LNCaP clone FGC (cell line): ENCODE data around the gene A2M.

Experiments
- DNase-seq: peaks from one replicate; pipeline ENCODE4 v3.0.0-alpha.2; 2011; ENCODE audit warnings: low read depth
- H3K4me3 ChIP-seq: 2 replicates; pipeline ENCODE4 v1.5.1; 2011; ENCODE audit warnings: mild to moderate bottlenecking, low read depth, low read length, control low read depth
- TF ChIP-seq, protein P1 (sequence below): IDR thresholded peaks from 2 replicates; pipeline ENCODE4 v1.5.1; 2012; ENCODE audit warnings: mild to moderate bottlenecking; ENCODE audit not compliant: control insufficient read depth, insufficient read depth; ENCODE audit errors: extremely low read depth

A2M gene

DNA sequence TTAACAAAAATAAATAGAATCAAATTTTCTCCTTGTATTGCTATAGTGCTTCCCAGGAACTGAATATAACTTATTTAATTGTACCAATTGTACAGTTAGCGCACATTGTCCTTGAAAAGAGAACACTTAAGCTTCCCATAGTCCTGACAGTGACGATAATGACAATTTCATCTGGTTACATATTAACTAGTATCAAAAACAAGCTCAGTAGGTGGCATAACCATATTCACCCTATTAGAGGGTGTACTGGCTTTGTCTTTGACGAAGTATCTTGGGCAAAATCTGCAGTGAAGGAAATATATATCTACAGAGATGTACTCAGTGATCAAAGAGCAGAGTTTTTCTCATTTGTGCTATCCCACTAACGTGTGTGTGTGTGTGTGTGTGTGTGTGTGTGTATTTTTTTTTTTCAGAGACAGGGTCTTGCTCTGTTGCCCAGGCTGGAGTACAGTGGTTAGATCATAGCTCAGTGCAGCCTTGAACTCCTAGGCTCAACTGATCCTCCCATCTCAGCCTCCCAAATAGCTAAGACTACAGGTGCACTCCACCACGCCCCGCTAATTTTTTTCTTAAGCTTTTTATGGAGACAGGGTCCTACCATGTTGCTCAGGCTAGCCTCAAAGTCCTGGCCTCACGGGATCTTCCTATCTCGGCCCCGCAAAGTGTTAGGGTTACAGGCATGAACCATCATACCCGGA lies 4.9 kb upstream of the A2M start:
- TF ChIP-seq, protein P1, sequence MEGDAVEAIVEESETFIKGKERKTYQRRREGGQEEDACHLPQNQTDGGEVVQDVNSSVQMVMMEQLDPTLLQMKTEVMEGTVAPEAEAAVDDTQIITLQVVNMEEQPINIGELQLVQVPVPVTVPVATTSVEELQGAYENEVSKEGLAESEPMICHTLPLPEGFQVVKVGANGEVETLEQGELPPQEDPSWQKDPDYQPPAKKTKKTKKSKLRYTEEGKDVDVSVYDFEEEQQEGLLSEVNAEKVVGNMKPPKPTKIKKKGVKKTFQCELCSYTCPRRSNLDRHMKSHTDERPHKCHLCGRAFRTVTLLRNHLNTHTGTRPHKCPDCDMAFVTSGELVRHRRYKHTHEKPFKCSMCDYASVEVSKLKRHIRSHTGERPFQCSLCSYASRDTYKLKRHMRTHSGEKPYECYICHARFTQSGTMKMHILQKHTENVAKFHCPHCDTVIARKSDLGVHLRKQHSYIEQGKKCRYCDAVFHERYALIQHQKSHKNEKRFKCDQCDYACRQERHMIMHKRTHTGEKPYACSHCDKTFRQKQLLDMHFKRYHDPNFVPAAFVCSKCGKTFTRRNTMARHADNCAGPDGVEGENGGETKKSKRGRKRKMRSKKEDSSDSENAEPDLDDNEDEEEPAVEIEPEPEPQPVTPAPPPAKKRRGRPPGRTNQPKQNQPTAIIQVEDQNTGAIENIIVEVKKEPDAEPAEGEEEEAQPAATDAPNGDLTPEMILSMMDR: no peak
- no peak overlapping the region for H3K4me3 ChIP-seq
- DNase-seq: no peak

DNA sequence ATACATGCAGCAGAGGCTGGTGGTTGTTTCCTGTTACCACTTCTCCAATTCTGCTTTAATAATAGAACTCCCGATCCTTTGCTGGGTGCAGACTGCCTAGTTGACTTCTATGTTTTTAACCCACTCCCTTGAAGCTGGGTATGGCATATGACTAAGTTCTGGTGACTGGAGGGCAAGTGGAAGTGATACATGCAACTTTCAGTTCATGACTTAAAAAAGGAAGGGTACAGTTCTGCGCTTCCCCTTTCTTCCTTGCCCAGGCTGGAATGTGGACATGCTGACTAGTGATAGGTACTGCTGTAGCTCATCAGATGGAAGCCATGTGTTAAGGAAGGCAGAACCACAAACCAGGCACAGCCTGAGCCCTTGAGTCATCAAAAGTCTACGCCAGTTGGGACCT lies 2.4 kb upstream of the A2M start:
- DNase-seq: no peak
- H3K4me3 ChIP-seq: no peak overlapping the region
- TF ChIP-seq, protein P1: no peak

DNA sequence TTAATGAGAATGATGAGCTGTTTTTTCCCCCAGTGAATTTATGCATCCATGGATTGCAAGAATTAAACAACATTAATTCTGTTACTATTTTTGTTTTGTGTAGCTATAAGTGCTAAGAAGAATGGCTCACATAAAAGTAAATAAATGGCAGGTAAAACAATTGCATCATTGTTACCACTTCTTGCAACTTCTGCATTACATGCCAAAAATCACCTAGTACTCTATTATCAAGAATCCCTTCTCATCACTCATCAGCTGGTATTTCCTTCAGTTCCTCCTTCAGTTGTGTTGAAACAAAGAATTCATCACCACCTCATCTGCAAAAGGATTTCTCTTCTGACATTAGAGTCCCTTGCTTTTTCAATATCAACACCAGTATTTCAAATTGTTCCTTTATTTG lies 773 bp downstream of the A2M start:
- no peak for DNase-seq
- H3K4me3 ChIP-seq: no peak overlapping the region
- TF ChIP-seq, protein P1: no peak

DNA sequence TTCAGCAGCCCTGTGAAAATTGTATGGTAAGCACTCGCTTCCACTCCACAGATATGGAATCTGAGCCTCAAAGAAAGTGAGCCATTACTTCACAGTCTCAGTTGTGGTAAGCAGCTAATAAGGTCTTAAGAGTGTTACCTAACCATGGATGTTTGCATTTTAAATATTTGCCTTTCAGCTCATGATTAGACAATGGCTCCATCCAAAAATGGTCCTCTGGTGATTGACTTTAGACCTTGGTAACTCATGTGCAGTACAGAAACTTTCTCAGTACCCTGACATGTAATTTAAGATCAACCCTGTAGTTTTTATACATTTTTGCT lies 1.8 kb downstream of the A2M start:
- no peak for DNase-seq
- TF ChIP-seq, protein P1: no peak
- H3K4me3 ChIP-seq: no peak overlapping the region

DNA sequence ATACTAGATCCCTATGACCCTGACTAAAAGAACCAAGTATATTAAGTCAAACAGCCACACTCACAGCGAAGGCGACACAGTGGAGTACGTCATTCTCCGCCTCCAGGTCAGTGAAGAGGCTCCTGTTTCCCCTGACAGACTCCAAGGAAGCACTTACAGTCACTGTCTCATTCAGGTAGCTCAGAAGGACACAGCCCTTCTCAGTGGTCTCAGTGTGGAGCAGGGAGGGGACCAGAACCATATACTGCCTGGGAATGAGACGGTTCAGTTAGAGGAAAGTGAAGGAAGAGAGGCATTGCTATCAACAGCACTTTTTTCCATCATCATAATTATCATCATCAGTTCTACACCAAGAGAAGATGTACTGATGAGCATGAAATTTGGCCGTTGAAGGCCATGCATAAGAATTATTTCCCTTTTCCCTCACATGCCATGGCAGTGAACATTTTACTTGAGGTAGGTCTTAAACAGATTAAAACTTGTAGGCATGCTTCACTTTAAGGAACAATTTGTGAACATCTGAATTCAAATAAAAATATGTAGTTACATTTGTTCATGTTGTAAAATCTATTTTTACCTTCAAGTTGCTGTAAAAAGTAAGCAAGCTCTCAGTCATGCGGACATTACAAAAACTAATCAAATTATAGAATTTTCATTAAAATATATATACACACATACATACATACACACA lies 2.3 kb downstream of the A2M start:
- H3K4me3 ChIP-seq: no peak overlapping the region
- TF ChIP-seq, protein P1: no peak
- DNase-seq: no peak

DNA sequence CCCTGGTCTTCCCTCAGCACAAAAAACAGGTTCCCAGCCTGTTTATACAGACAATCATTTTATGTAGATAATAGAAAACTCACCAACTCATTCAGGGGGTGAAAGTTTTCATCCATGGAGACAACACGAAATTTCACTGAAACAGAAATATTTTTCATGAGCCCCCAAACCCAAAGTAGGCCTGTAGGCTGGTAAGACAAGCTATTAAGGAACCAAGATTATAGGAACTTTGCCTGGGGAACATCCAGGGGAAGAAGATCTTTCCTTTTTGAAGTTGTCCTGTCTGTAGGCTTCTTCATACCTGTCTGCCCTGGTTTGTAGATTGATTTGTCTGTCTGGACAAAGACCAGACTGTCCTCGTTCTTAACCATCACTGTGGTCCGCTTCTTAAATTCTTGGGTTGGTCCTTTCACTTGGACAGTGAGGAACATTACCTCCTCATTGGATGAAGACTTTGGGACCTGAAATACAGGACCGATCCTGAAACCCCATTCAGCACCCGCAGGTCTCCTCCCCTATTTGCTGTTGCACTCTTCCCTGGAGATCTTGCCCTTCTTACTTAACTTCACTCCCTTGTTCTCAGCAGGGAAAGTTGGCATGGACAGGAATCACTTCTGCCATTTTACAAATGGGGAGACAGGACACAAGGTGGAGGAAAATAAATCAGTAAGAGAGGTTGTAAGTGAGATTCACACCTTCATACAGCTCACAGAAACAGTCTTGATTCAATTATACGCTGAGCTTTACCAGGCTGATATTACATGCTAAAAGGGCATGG lies 3.5 kb downstream of the A2M start:
- no peak for DNase-seq
- H3K4me3 ChIP-seq: no peak overlapping the region
- TF ChIP-seq, protein P1: no peak
